Keratinocyte (primary cell): ENCODE measurements around the gene USH1C.

ENCODE experiments used
- EZH2 ChIP-seq: IDR thresholded peaks from one replicate; pipeline ENCODE4 v1.6.1; 2012; ENCODE audit warnings: inconsistent platforms, mild to moderate bottlenecking, low read length, moderate library complexity
- TF ChIP-seq, protein P1 (sequence below), 3 experiments: IDR thresholded peaks in 1 of 3; conservative IDR thresholded peaks in 1 of 3; optimal IDR thresholded peaks in 1 of 3; 2 replicates in 2 of 3; 3 replicates in 1 of 3; pipeline versions ENCODE3 to v1.5.1; 2011; ENCODE audit warnings: low read length in 3 of 3, mild to moderate bottlenecking in 3 of 3, moderate library complexity in 2 of 3, control low read depth in 1 of 3, inconsistent platforms in 1 of 3; ENCODE audit not compliant: insufficient read depth in 2 of 3; ENCODE audit errors: extremely low read depth in 1 of 3

DNA sequence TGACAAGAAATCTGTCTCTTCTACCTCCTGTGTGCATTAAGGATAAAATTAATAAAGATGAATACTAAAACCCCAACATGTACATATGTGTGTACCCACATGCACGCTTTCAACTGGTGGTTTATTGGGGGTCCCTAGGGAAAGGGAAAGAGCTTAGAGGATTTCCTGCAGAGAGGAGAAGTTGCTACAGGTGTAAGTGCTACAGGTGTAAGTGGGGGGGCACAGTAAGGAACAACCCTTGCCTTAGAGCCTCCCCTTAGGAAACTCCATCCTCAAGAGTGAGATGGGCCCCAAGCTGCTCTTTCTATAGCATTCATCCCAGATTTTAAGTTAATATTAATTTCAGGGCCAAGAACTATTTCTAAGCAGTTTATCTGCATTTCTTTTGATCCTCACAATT lies 55.7 kb downstream of the USH1C start:
- TF ChIP-seq, protein P1, sequence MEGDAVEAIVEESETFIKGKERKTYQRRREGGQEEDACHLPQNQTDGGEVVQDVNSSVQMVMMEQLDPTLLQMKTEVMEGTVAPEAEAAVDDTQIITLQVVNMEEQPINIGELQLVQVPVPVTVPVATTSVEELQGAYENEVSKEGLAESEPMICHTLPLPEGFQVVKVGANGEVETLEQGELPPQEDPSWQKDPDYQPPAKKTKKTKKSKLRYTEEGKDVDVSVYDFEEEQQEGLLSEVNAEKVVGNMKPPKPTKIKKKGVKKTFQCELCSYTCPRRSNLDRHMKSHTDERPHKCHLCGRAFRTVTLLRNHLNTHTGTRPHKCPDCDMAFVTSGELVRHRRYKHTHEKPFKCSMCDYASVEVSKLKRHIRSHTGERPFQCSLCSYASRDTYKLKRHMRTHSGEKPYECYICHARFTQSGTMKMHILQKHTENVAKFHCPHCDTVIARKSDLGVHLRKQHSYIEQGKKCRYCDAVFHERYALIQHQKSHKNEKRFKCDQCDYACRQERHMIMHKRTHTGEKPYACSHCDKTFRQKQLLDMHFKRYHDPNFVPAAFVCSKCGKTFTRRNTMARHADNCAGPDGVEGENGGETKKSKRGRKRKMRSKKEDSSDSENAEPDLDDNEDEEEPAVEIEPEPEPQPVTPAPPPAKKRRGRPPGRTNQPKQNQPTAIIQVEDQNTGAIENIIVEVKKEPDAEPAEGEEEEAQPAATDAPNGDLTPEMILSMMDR (optimal IDR thresholded peaks at IDR 0.05 in 1 of 3, IDR thresholded peaks at IDR 0.05 in 1 of 3, conservative IDR thresholded peaks at IDR 0.05 in 1 of 3; ENCODE audit: extremely low read depth in 1 of 3, insufficient read depth in 2 of 3, low read length in 3 of 3) = no peak
- TF ChIP-seq EZH2 = no peak
